GM10266 (cell line): Measurements from ENCODE around the gene CADM2.

Experiments used
- DNase-seq: peaks from one replicate; pipeline ENCODE4 v3.0.0; 2012; ENCODE audit errors: extremely low spot score
- CTCF ChIP-seq: IDR thresholded peaks from 2 replicates; pipeline ENCODE4 v1.5.1; 2012; ENCODE audit warnings: mild to moderate bottlenecking, low read depth; ENCODE audit not compliant: control insufficient read depth, insufficient read depth; ENCODE audit errors: missing control alignments

Gene CADM2

GRCh38 chr3:85259748-85260147 is 301.0 kb downstream of the CADM2 start:
- no peak for TF ChIP-seq CTCF
- no peak for DNase-seq

GRCh38 chr3:85264381-85264780 is 305.6 kb downstream of the CADM2 start:
- no peak for TF ChIP-seq CTCF
- no peak for DNase-seq

GRCh38 chr3:85270488-85270887 is 311.7 kb downstream of the CADM2 start:
- DNase-seq = no peak

GRCh38 chr3:85271911-85272310 is 313.1 kb downstream of the CADM2 start:
- no peak for DNase-seq
- no peak for TF ChIP-seq CTCF

More at GRCh38 chr3:85270488-85270887, 311.7 kb downstream of the CADM2 start:
- no peak for TF ChIP-seq CTCF

- no peak for DNase-seq
- no peak for TF ChIP-seq CTCF
Observed at GRCh38 chr3:85288257-85288656, 329.5 kb downstream of the CADM2 start.

- TF ChIP-seq CTCF = no peak
Observed at GRCh38 chr3:85297291-85297690, 338.5 kb downstream of the CADM2 start.

GRCh38 chr3:85298032-85298431 is 339.2 kb downstream of the CADM2 start:
- TF ChIP-seq CTCF = no peak
- no peak for DNase-seq

More at GRCh38 chr3:85297291-85297690, 338.5 kb downstream of the CADM2 start:
- no peak for DNase-seq
